ENCODE data around the gene SLC24A3. TPM values are rescaled to one million over a fixed set of nuclear protein-coding genes. Genes with fewer than 3 reads are reported as not detected.

Gene SLC24A3
- total RNA-seq, 4 donors from 2014 or later = 12.9 to 49.8 (median 27.6) TPM

DNA sequence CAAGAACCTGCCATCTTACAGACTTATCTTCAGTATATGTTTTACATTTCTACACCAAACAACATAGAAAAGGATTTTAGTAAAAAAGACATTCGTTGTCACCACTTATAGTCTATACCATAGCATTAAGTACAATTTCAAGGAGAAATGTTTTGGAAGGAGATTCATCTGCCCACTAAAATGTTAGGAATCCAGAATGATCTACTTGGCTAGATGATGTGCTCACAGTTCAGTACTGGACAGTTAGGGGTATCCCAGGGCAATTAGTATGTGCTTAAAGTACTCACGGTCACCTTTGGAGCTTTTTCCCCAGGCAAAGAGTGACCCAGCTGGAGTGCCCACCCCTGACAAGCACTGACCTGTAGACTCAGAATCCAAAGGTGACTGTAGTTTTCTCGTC, 222.9 kb downstream of the SLC24A3 start:
- Histone ChIP-seq H3K4me1 (no peaks in the 10 kb centered on the region), H3K4me3 (no peak overlapping the region), H3K27ac (no peak overlapping the region), H3K9me3 (no peaks in the 10 kb centered on the region), H3K27me3 (no peaks in the 10 kb centered on the region), H3K36me3 (no peaks in the 10 kb centered on the region)
- TF ChIP-seq POLR2A (IDR thresholded peaks at IDR 0.05) = no peak
- TF ChIP-seq, protein P1, sequence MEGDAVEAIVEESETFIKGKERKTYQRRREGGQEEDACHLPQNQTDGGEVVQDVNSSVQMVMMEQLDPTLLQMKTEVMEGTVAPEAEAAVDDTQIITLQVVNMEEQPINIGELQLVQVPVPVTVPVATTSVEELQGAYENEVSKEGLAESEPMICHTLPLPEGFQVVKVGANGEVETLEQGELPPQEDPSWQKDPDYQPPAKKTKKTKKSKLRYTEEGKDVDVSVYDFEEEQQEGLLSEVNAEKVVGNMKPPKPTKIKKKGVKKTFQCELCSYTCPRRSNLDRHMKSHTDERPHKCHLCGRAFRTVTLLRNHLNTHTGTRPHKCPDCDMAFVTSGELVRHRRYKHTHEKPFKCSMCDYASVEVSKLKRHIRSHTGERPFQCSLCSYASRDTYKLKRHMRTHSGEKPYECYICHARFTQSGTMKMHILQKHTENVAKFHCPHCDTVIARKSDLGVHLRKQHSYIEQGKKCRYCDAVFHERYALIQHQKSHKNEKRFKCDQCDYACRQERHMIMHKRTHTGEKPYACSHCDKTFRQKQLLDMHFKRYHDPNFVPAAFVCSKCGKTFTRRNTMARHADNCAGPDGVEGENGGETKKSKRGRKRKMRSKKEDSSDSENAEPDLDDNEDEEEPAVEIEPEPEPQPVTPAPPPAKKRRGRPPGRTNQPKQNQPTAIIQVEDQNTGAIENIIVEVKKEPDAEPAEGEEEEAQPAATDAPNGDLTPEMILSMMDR (IDR thresholded peaks at IDR 0.05) = no peak
- intact Hi-C loops (cut with DNase I; ENCODE audit: low total_unique reads) = no loop called here
- DNase-seq = no peak

- Histone ChIP-seq H3K27me3 (no peaks in the 10 kb centered on the region), H3K36me3 (no peaks in the 10 kb centered on the region), H3K4me3 (no peak overlapping the region), H3K9me3 (no peaks in the 10 kb centered on the region), H3K27ac (no peak overlapping the region), H3K4me1 (no peaks in the 10 kb centered on the region)
- intact Hi-C loops (cut with DNase I; ENCODE audit: low total_unique reads) = no loop called here
- TF ChIP-seq, protein P1 (IDR thresholded peaks at IDR 0.05) = no peak
- TF ChIP-seq POLR2A (IDR thresholded peaks at IDR 0.05) = no peak
- DNase-seq = no peak
These were observed 223.4 kb downstream of the SLC24A3 start for GRCh38 chr20:19435821-19436220.

DNA sequence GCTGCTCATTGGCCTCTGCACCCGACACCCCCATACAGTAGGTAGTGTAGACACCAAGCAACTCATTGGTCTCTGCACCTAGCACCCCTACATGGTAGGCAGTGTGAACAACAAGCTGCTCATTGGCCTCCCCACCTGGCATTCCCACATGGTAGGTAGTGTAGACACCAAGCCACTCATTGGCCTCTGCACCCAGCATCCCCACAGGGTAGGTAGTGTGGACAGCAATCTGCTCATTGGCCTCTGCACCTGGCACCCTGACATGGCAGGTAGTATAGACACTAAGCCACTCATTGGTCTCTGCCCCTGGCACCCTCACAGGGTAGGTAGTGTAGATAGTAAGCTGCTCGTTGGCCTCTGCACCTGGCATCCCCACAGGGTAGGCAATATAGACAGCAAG, 226.0 kb downstream of the SLC24A3 start:
- intact Hi-C loops (cut with DNase I; ENCODE audit: low total_unique reads) = no loop called here
- no peak for TF ChIP-seq POLR2A (IDR thresholded peaks at IDR 0.05)
- TF ChIP-seq, protein P1 (IDR thresholded peaks at IDR 0.05) = no peak
- no peak for DNase-seq
- Histone ChIP-seq H3K4me3 (no peak overlapping the region), H3K9me3 (peaks cover 0 to 5% of the 10 kb centered on the region in 2 donors), H3K4me1 (no peaks in the 10 kb centered on the region), H3K36me3 (no peaks in the 10 kb centered on the region), H3K27me3 (no peaks in the 10 kb centered on the region), H3K27ac (no peak overlapping the region)

GRCh38 chr20:19440660-19441527, 228.5 kb downstream of the SLC24A3 start:
- no peaks in the 10 kb centered on the region for H3K36me3 ChIP-seq
- H3K4me1 ChIP-seq = no peaks in the 10 kb centered on the region
- H3K4me3 ChIP-seq = no peak overlapping the region
- H3K9me3 ChIP-seq = peaks cover 0 to 5% of the 10 kb centered on the region in 2 donors
- intact Hi-C loops (cut with DNase I; ENCODE audit: low total_unique reads) = no loop called here
- no peak overlapping the region for H3K27ac ChIP-seq
- DNase-seq = no peak
- no peak for TF ChIP-seq POLR2A (IDR thresholded peaks at IDR 0.05)
- TF ChIP-seq, protein P1 (IDR thresholded peaks at IDR 0.05) = no peak
- H3K27me3 ChIP-seq = no peaks in the 10 kb centered on the region

DNA sequence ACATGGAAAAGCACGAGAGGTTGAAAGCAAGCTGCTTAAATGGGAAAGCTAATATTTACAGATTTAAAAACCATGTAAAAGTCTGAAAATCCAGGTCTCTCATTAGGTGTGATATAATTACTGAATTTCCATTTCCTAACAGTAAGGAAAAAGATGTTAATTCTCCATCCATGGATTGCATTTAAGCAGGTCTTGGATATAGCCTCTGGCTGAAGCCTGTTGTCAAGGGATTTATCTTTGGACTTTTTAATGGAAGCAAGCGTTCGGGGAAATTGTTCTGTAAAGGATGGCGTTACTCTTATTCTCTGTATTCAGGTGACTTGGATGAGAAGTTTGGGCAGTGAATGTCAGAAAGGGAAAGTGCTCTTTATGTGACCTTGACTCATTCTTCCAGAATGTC, 233.8 kb downstream of the SLC24A3 start:
- H3K27ac ChIP-seq = no peak overlapping the region
- intact Hi-C loops (cut with DNase I; ENCODE audit: low total_unique reads) = no loop called here
- peaks cover 0 to 4% of the 10 kb centered on the region in 2 donors for H3K4me1 ChIP-seq
- no peak overlapping the region for H3K4me3 ChIP-seq
- TF ChIP-seq POLR2A (IDR thresholded peaks at IDR 0.05) = no peak
- TF ChIP-seq, protein P1 (IDR thresholded peaks at IDR 0.05) = no peak
- H3K36me3 ChIP-seq = no peaks in the 10 kb centered on the region
- no peak for DNase-seq
- no peaks in the 10 kb centered on the region for H3K27me3 ChIP-seq
- H3K9me3 ChIP-seq = peaks cover 0 to 5% of the 10 kb centered on the region in 2 donors
